ENCODE measurements around the gene COBL.

The COBL gene

GRCh38 chr7:51053160-51053925 lies 263.3 kb downstream of the COBL start:
- TF ChIP-seq CTCF (IDR thresholded peaks at IDR 0.05; ENCODE audit: extremely low read depth, insufficient read depth, missing control alignments) = no peak
- DNase-seq (ENCODE audit: low spot score) = no peak
- in situ Hi-C loops (cut with MboI; ENCODE audit: low pct_unique_long_range_greater_than_20kb, low sequenced_read_pairs, unreplicated experiment) = no loop called here

GRCh38 chr7:51046482-51046881 lies 270.1 kb downstream of the COBL start:
- in situ Hi-C loops (cut with MboI; ENCODE audit: low pct_unique_long_range_greater_than_20kb, low sequenced_read_pairs, unreplicated experiment) = no loop called here
- no peak for TF ChIP-seq CTCF (IDR thresholded peaks at IDR 0.05; ENCODE audit: extremely low read depth, insufficient read depth, missing control alignments)
- no peak for DNase-seq (ENCODE audit: low spot score)

GRCh38 chr7:51046103-51046466 lies 270.5 kb downstream of the COBL start:
- no peak for DNase-seq (ENCODE audit: low spot score)
- no peak for TF ChIP-seq CTCF (IDR thresholded peaks at IDR 0.05; ENCODE audit: extremely low read depth, insufficient read depth, missing control alignments)
- in situ Hi-C loops (cut with MboI; ENCODE audit: low pct_unique_long_range_greater_than_20kb, low sequenced_read_pairs, unreplicated experiment) = no loop called here

GRCh38 chr7:51045319-51046102 lies 271.1 kb downstream of the COBL start:
- no peak for DNase-seq (ENCODE audit: low spot score)
- TF ChIP-seq CTCF (IDR thresholded peaks at IDR 0.05; ENCODE audit: extremely low read depth, insufficient read depth, missing control alignments) = no peak
- in situ Hi-C loops (cut with MboI; ENCODE audit: low pct_unique_long_range_greater_than_20kb, low sequenced_read_pairs, unreplicated experiment) = no loop called here

GRCh38 chr7:51043461-51043860 lies 273.1 kb downstream of the COBL start:
- DNase-seq (ENCODE audit: low spot score) = no peak
- in situ Hi-C loops (cut with MboI; ENCODE audit: low pct_unique_long_range_greater_than_20kb, low sequenced_read_pairs, unreplicated experiment) = no loop called here
- TF ChIP-seq CTCF (IDR thresholded peaks at IDR 0.05; ENCODE audit: extremely low read depth, insufficient read depth, missing control alignments) = no peak

- no peak for DNase-seq (ENCODE audit: low spot score)
- TF ChIP-seq CTCF (IDR thresholded peaks at IDR 0.05; ENCODE audit: extremely low read depth, insufficient read depth, missing control alignments) = no peak
- in situ Hi-C loops (cut with MboI; ENCODE audit: low pct_unique_long_range_greater_than_20kb, low sequenced_read_pairs, unreplicated experiment) = no loop called here
These were observed 275.8 kb downstream of the COBL start for GRCh38 chr7:51040787-51041186.
